GM23338 (cell line): ENCODE measurements around the gene SBK3. TPM values are rescaled to one million over a fixed set of nuclear protein-coding genes. Genes with fewer than 3 reads are reported as not detected.

Experiments
- ATAC-seq: fragments of 200-7000 bp; cut with Tn5 transposase; 3 replicates; pipeline ENCODE4 v1.9.1; 2020
- DNase-seq: peaks from one replicate; pipeline ENCODE4 v3.0.0-alpha.2; 2015; ENCODE audit warnings: low spot score
- H2AFZ ChIP-seq: fragments of 200-600 bp; sonication (generic); 2 replicates; pipeline ENCODE4 v1.8.0; 2016; ENCODE audit warnings: antibody characterized with exemption, mild to moderate bottlenecking, moderate library complexity
- H3F3A ChIP-seq: fragments of 200-600 bp; sonication (generic); replicated peaks from 2 replicates; pipeline ENCODE4 v1.8.0; 2017; ENCODE audit warnings: antibody characterized with exemption, mixed run types, low read depth
- H3K27ac ChIP-seq: fragments of 200-600 bp; sonication (generic); 2 replicates; pipeline ENCODE4 v1.6.1; 2016; ENCODE audit warnings: low read depth
- H3K27me3 ChIP-seq: fragments of 200-600 bp; sonication (generic); 2 replicates; pipeline ENCODE4 v1.8.0; 2016; ENCODE audit warnings: mild to moderate bottlenecking, mixed run types, moderate library complexity; ENCODE audit not compliant: insufficient read depth
- H3K36me3 ChIP-seq: fragments of 200-600 bp; sonication (generic); 2 replicates; pipeline ENCODE4 v1.8.0; 2016; ENCODE audit warnings: mild to moderate bottlenecking; ENCODE audit not compliant: insufficient read depth
- H3K4me1 ChIP-seq: fragments of 200-600 bp; sonication (generic); 2 replicates; pipeline ENCODE4 v1.8.0; 2016; ENCODE audit warnings: mild to moderate bottlenecking, moderate library complexity; ENCODE audit not compliant: insufficient read depth
- H3K4me2 ChIP-seq: fragments of 200-600 bp; sonication (generic); 2 replicates; pipeline ENCODE4 v1.7.1; 2017; ENCODE audit warnings: mixed run types
- H3K4me3 ChIP-seq: fragments of 200-600 bp; sonication (generic); 2 replicates; pipeline ENCODE4 v1.6.1; 2016; ENCODE audit warnings: mixed run types
- H3K79me2 ChIP-seq: fragments of 200-600 bp; sonication (generic); replicated peaks from 2 replicates; pipeline ENCODE4 v1.8.0; 2017; ENCODE audit warnings: mild to moderate bottlenecking; ENCODE audit not compliant: insufficient read depth
- H3K9me2 ChIP-seq: fragments of 200-600 bp; sonication (generic); 2 replicates; pipeline ENCODE4 v1.8.0; 2017; ENCODE audit not compliant: insufficient read depth
- H4K20me1 ChIP-seq: fragments of 200-600 bp; sonication (generic); replicated peaks from 2 replicates; pipeline ENCODE4 v1.8.0; 2017; ENCODE audit warnings: mild to moderate bottlenecking; ENCODE audit not compliant: insufficient read depth
- H3K27ac Mint-ChIP-seq: 2 replicates; pipeline ENCODE4 v1.8.0; 2020; ENCODE audit warnings: inconsistent platforms, mild to moderate bottlenecking, moderate library complexity, mixed read lengths
- H3K27me3 Mint-ChIP-seq: 3 replicates; pipeline ENCODE4 v1.8.0; 2022; ENCODE audit warnings: low read depth, mild to moderate bottlenecking, moderate library complexity, mixed read lengths, inconsistent platforms; ENCODE audit not compliant: insufficient read depth, poor library complexity
- H3K36me3 Mint-ChIP-seq: 3 replicates; pipeline ENCODE4 v1.8.0; 2021; ENCODE audit warnings: low read depth, mild to moderate bottlenecking, inconsistent platforms, moderate library complexity, mixed read lengths
- H3K4me1 Mint-ChIP-seq: 3 replicates; pipeline ENCODE4 v1.8.0; 2020; ENCODE audit warnings: mild to moderate bottlenecking, inconsistent platforms, mixed read lengths
- H3K4me3 Mint-ChIP-seq: 3 replicates; pipeline ENCODE4 v1.8.0; 2021; ENCODE audit warnings: moderate library complexity, mild to moderate bottlenecking, inconsistent platforms, mixed read lengths
- H3K9me3 Mint-ChIP-seq: 3 replicates; pipeline ENCODE4 v1.8.0; 2020; ENCODE audit warnings: moderate library complexity, mild to moderate bottlenecking, inconsistent platforms, mixed read lengths
- EZH2 ChIP-seq: fragments of 200-600 bp; sonication (generic); IDR thresholded peaks from one replicate; pipeline ENCODE4 v1.8.0; 2017; ENCODE audit warnings: antibody characterized with exemption, mild to moderate bottlenecking, low read depth; ENCODE audit not compliant: unreplicated experiment
- EZH2phosphoT487 ChIP-seq: fragments of 200-600 bp; sonication (generic); IDR thresholded peaks from one replicate; pipeline ENCODE4 v1.8.1; 2018; ENCODE audit warnings: antibody characterized with exemption; ENCODE audit not compliant: unreplicated experiment
- JUNB ChIP-seq: IDR thresholded peaks from one replicate; pipeline ENCODE4 v1.6.1; 2016; ENCODE audit warnings: antibody characterized with exemption; ENCODE audit not compliant: unreplicated experiment
- NANOG ChIP-seq: IDR thresholded peaks from 2 replicates; pipeline ENCODE4 v1.6.1; 2016; ENCODE audit warnings: antibody characterized with exemption, borderline replicate concordance
- POLR2AphosphoS5 ChIP-seq: IDR thresholded peaks from 2 replicates; pipeline ENCODE4 v1.6.1; 2016; ENCODE audit warnings: antibody characterized with exemption, low read depth
- ZNF114 ChIP-seq: fragments of 250-450 bp; sonication (Bioruptor Pico); IDR thresholded peaks from 2 replicates; pipeline ENCODE4 v1.5.0; 2020; ENCODE audit warnings: mild to moderate bottlenecking, moderate library complexity
- polyA plus RNA-seq: library from polyadenylated mRNA; unstranded; fragments of >200 nt; fragmentation: Nextera tagmentation; extraction: Ambion mirVana; gene quantifications from 2 replicates; pipeline ENCODE4 v1.2.1, GENCODE V29; 2016
- total RNA-seq: library from RNA; depleted of rRNA; stranded (reverse); fragments of >200 nt; shearing (Covaris generic); gene quantifications from 2 replicates; pipeline ENCODE4 v1.2.3, GENCODE V29; 2014
- TF ChIP-seq, protein P1 (sequence below), 2 experiments: fragments of 200-600 bp in 1 of 2; sonication (generic) in 1 of 2; conservative IDR thresholded peaks; 2 replicates each; pipeline versions ENCODE4 v1.5.1 to v1.6.1; 2016 to 2017; ENCODE audit warnings: antibody characterized with exemption in 2 of 2, low read depth in 2 of 2, mild to moderate bottlenecking in 2 of 2, moderate library complexity in 1 of 2
- TF ChIP-seq, protein P2 (sequence below): fragments of 250-450 bp; sonication (Bioruptor Pico); IDR thresholded peaks from 2 replicates; pipeline ENCODE4 v1.5.0; 2020; ENCODE audit warnings: mild to moderate bottlenecking, moderate library complexity

The SBK3 gene
- total and polyA plus RNA-seq, 2 experiments from 2014 or later = 0.27 to 0.94 TPM

DNA sequence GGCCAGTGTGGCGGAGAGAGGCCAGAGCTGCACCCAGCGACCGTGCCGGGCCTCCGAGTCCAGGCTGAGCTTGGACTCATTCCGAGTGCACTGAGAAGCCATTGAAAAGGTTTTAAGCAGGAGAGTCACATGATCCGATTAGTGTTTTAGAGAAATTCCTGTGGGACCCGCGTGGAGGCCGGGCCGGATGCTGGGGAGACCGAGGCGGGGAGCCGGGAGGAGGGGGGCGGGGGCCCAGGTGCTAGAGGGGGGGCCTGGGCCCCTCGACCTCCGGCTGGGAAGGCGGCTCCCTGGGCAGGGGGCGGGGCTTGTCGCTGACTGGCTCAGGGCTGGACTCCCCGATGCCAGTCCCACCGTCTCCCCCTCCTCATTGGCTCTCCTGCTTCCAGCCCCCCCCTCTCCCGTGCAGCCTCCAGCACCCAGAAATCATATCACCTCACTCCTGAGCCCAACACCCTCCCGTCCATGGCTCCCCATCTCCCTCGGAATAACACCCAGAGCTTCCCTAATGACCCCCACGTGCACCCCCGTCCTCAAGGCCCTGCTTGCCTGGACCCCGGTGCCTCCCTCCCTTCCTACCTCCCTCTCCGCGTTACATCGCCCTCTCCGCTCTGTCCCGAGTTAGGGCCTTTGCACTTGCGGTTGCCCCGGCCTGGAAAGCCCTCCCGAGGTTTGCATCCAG lies 40.5 kb upstream of the SBK3 start:
- peak overlapping the region; percentile 95 for H2AFZ ChIP-seq
- 0 out of 2 replicates have a peak overlapping the region, but pooled peaks have one; percentile 55 for H3K27ac ChIP-seq

DNA sequence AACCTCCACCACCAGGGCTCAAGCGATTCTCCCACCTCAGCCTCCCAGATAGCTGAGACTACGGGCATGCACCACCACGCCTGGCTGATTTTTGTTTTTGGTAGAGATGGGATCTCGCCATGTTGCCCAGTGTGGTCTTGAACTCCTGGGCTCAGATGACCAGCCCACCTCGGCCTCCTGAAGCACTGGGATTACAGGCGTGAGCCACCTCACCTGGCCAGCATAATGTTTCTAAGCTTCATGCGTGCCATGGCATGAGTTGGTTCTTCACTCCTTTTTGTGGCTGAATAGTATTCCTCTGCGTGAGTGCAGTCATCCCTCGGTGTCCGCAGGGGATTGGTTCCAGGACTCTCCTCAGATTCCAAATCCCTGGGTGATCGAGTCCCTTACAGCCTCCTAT lies 39.5 kb upstream of the SBK3 start:
- no peaks in the 10 kb centered on the region for H4K20me1 ChIP-seq
- Mint-ChIP-seq H3K36me3 (peaks cover under 1% of the 10 kb centered on the region; the same call in 2 of the 3 replicates), H3K9me3 (no peaks in the 10 kb centered on the region; the same call in 1 of the 3 replicates), H3K27ac (no peak overlapping the region), H3K27me3 (peaks cover 24% of the 10 kb centered on the region), H3K4me1 (peaks cover 23% of the 10 kb centered on the region), H3K4me3 (no peak overlapping the region)
- DNase-seq (no peak), ATAC-seq (no peak)
- H3K27me3 ChIP-seq = peaks cover 13% of the 10 kb centered on the region; the same call in 1 of the 2 replicates
- no peak overlapping the region for H3K4me3 ChIP-seq
- no peak overlapping the region for H3K4me2 ChIP-seq
- H3F3A ChIP-seq = peaks cover 21% of the 10 kb centered on the region
- peak overlapping the region; percentile 95 for H2AFZ ChIP-seq
- H3K9me2 ChIP-seq = no peaks in the 10 kb centered on the region
- H3K79me2 ChIP-seq = peaks cover 8% of the 10 kb centered on the region; the same call in 1 of the 2 replicates
- peaks cover 14% of the 10 kb centered on the region for H3K4me1 ChIP-seq
- no peaks in the 10 kb centered on the region for H3K36me3 ChIP-seq
- 0 out of 2 replicates have a peak overlapping the region, but pooled peaks have one; percentile 55 for H3K27ac ChIP-seq
- TF ChIP-seq EZH2phosphoT487 = no peak
- TF ChIP-seq JUNB = no peak
- TF ChIP-seq EZH2 = no peak
- TF ChIP-seq, protein P1, sequence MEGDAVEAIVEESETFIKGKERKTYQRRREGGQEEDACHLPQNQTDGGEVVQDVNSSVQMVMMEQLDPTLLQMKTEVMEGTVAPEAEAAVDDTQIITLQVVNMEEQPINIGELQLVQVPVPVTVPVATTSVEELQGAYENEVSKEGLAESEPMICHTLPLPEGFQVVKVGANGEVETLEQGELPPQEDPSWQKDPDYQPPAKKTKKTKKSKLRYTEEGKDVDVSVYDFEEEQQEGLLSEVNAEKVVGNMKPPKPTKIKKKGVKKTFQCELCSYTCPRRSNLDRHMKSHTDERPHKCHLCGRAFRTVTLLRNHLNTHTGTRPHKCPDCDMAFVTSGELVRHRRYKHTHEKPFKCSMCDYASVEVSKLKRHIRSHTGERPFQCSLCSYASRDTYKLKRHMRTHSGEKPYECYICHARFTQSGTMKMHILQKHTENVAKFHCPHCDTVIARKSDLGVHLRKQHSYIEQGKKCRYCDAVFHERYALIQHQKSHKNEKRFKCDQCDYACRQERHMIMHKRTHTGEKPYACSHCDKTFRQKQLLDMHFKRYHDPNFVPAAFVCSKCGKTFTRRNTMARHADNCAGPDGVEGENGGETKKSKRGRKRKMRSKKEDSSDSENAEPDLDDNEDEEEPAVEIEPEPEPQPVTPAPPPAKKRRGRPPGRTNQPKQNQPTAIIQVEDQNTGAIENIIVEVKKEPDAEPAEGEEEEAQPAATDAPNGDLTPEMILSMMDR (conservative IDR thresholded peaks at IDR 0.05; ENCODE audit: low read depth in 2 of 2) = no peak
- TF ChIP-seq, protein P2, sequence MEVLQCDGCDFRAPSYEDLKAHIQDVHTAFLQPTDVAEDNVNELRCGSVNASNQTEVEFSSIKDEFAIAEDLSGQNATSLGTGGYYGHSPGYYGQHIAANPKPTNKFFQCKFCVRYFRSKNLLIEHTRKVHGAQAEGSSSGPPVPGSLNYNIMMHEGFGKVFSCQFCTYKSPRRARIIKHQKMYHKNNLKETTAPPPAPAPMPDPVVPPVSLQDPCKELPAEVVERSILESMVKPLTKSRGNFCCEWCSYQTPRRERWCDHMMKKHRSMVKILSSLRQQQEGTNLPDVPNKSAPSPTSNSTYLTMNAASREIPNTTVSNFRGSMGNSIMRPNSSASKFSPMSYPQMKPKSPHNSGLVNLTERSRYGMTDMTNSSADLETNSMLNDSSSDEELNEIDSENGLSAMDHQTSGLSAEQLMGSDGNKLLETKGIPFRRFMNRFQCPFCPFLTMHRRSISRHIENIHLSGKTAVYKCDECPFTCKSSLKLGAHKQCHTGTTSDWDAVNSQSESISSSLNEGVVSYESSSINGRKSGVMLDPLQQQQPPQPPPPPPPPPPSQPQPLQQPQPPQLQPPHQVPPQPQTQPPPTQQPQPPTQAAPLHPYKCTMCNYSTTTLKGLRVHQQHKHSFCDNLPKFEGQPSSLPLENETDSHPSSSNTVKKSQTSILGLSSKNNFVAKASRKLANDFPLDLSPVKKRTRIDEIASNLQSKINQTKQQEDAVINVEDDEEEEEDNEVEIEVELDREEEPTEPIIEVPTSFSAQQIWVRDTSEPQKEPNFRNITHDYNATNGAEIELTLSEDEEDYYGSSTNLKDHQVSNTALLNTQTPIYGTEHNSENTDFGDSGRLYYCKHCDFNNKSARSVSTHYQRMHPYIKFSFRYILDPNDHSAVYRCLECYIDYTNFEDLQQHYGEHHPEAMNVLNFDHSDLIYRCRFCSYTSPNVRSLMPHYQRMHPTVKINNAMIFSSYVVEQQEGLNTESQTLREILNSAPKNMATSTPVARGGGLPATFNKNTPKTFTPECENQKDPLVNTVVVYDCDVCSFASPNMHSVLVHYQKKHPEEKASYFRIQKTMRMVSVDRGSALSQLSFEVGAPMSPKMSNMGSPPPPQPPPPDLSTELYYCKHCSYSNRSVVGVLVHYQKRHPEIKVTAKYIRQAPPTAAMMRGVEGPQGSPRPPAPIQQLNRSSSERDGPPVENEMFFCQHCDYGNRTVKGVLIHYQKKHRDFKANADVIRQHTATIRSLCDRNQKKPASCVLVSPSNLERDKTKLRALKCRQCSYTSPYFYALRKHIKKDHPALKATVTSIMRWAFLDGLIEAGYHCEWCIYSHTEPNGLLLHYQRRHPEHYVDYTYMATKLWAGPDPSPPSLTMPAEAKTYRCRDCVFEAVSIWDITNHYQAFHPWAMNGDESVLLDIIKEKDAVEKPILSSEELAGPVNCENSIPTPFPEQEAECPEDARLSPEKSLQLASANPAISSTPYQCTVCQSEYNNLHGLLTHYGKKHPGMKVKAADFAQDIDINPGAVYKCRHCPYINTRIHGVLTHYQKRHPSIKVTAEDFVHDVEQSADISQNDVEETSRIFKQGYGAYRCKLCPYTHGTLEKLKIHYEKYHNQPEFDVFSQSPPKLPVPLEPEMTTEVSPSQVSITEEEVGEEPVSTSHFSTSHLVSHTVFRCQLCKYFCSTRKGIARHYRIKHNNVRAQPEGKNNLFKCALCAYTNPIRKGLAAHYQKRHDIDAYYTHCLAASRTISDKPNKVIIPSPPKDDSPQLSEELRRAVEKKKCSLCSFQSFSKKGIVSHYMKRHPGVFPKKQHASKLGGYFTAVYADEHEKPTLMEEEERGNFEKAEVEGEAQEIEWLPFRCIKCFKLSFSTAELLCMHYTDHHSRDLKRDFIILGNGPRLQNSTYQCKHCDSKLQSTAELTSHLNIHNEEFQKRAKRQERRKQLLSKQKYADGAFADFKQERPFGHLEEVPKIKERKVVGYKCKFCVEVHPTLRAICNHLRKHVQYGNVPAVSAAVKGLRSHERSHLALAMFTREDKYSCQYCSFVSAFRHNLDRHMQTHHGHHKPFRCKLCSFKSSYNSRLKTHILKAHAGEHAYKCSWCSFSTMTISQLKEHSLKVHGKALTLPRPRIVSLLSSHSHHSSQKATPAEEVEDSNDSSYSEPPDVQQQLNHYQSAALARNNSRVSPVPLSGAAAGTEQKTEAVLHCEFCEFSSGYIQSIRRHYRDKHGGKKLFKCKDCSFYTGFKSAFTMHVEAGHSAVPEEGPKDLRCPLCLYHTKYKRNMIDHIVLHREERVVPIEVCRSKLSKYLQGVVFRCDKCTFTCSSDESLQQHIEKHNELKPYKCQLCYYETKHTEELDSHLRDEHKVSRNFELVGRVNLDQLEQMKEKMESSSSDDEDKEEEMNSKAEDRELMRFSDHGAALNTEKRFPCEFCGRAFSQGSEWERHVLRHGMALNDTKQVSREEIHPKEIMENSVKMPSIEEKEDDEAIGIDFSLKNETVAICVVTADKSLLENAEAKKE (CRISPR knock-in tag) = no peak
- TF ChIP-seq NANOG = no peak
- TF ChIP-seq POLR2AphosphoS5 = no peak
- TF ChIP-seq ZNF114 (CRISPR knock-in tag) = no peak

More for the DNA sequence above, 40.5 kb upstream of the SBK3 start:
- H3K4me3 Mint-ChIP-seq = peak overlapping the region; percentile 79
- no peaks in the 10 kb centered on the region; the same call in 1 of the 3 replicates for H3K9me3 Mint-ChIP-seq
- Histone ChIP-seq H3F3A (peaks cover 21% of the 10 kb centered on the region), H3K79me2 (no peaks in the 10 kb centered on the region), H3K4me3 (peak overlapping the region; percentile 53), H4K20me1 (no peaks in the 10 kb centered on the region), H3K27me3 (peaks cover 20% of the 10 kb centered on the region), H3K4me1 (peaks cover 18% of the 10 kb centered on the region), H3K36me3 (no peaks in the 10 kb centered on the region), H3K4me2 (peak overlapping the region; percentile 84), H3K9me2 (no peaks in the 10 kb centered on the region)
- TF ChIP-seq, protein P1 (conservative IDR thresholded peaks at IDR 0.05; ENCODE audit: low read depth in 2 of 2) = no peak
- TF ChIP-seq POLR2AphosphoS5 = peak; percentile 56
- DNase-seq (peak; percentile 90), ATAC-seq (peak; percentile 75)
- H3K36me3 Mint-ChIP-seq = no peaks in the 10 kb centered on the region; the same call in 2 of the 3 replicates
- peaks cover 32% of the 10 kb centered on the region for H3K4me1 Mint-ChIP-seq
- peaks cover 27% of the 10 kb centered on the region for H3K27me3 Mint-ChIP-seq
- H3K27ac Mint-ChIP-seq = peak overlapping the region; percentile 88; the same call in 1 of the 2 replicates
